ENCODE measurements around the gene PRKAR2A. TPM values are rescaled to one million over a fixed set of nuclear protein-coding genes. Genes with fewer than 3 reads are reported as not detected.

The PRKAR2A gene
- total and polyA plus RNA-seq, 2 experiments from 2014 or later: 13.5 to 30.2 TPM

DNA sequence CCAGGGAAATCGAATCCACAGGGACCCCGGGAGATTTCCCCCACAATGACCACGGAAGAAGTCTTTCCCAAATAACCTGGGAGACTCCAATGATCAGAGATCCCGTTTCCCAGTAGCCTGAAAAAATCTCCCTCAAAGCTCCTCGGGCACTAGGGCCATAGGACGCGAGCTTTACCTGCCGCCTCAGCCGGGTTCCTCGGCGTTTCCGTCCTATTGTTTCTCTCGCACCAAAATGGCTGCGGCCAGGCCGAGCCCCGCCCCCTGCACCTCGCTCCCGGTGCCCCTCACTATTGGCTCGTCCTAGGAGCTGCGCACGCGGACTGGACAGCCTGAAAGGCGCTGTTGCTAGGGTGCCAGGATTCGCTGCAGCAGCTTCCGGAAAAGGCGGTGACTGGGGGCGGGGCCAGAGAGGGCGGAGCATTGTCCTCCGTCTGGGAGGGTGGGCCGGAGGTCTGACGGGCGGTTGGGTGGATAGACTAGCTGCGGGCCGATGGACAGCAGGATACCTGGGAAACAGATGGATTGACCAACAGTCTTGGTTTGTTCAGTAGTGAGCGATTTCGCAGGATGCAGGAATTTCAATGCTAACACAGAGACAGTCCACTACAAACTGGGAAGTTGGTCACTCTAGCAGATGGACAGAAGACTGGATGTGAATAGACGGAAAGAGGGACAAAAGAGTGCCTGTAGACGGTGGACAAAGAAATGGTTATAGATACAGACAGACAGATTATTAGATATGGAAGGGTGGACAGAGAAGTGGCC is 130.5 kb downstream of the PRKAR2A start, which contains the start of gene IP6K2:
TSS of gene IP6K2 (minus strand) at position 240 of the 765 bp plus-strand sequence. CDS start 21,930 bp downstream, outside the sequence.
- Histone ChIP-seq H3K4me2 (peak within 1 kb of the TSS; percentile 76), H2AFZ (peak within 1 kb of the TSS; percentile 93), H3K9me2 (ENCODE audit: insufficient read depth) (no peaks in the 10 kb centered on the region), H3K4me3 (peak within 1 kb of the TSS; percentile 64), H3K27me3 (ENCODE audit: insufficient read depth) (no peaks in the 10 kb centered on the region), H3K27ac (ENCODE audit: low read depth) (peak within 1 kb of the TSS; percentile 99), H4K20me1 (replicated peaks; ENCODE audit: insufficient read depth) (peaks cover 23% of the 10 kb centered on the region), H3K4me1 (ENCODE audit: insufficient read depth) (peaks cover 17% of the 10 kb centered on the region), H3K36me3 (ENCODE audit: insufficient read depth) (peaks cover 23% of the 10 kb centered on the region; the same call in 1 of the 2 replicates), H3K79me2 (replicated peaks; ENCODE audit: insufficient read depth) (peaks cover 47% of the 10 kb centered on the region), H3F3A (replicated peaks; ENCODE audit: low read depth) (peaks cover 6% of the 10 kb centered on the region; the same call in 1 of the 2 replicates)
- Mint-ChIP-seq H3K9me3 (no peaks in the 10 kb centered on the region), H3K4me3 (peak within 1 kb of the TSS; percentile 100), H3K36me3 (ENCODE audit: low read depth) (peaks cover 33% of the 10 kb centered on the region), H3K27ac (peak within 1 kb of the TSS; percentile 100), H3K27me3 (ENCODE audit: insufficient read depth, low read depth, poor library complexity) (peaks cover 3% of the 10 kb centered on the region), H3K4me1 (peaks cover 19% of the 10 kb centered on the region; the same call in 2 of the 3 replicates)
- ATAC-seq (peak; percentile 97), DNase-seq (ENCODE audit: low spot score) (peak; percentile 100)
- no peak for TF ChIP-seq ZNF114 (CRISPR knock-in tag; IDR thresholded peaks at IDR 0.05)
- no peak for TF ChIP-seq EZH2 (IDR thresholded peaks at IDR 0.05; ENCODE audit: low read depth, unreplicated experiment)
- peak; percentile 86 for TF ChIP-seq POLR2AphosphoS5 (IDR thresholded peaks at IDR 0.05; ENCODE audit: low read depth)
- no peak for TF ChIP-seq JUNB (IDR thresholded peaks at IDR 0.05; ENCODE audit: unreplicated experiment)
- TF ChIP-seq NANOG (IDR thresholded peaks at IDR 0.05; ENCODE audit: borderline replicate concordance): no peak
- no peak for TF ChIP-seq EZH2phosphoT487 (IDR thresholded peaks at IDR 0.05; ENCODE audit: unreplicated experiment)
- TF ChIP-seq STAT1 (IDR thresholded peaks at IDR 0.05; ENCODE audit: unreplicated experiment): no peak
- TF ChIP-seq CREB1 (CRISPR knock-in tag; IDR thresholded peaks at IDR 0.05; ENCODE audit: low read depth): peak; percentile 38; the same call in 1 of the 2 replicates
- no peak for TF ChIP-seq CTCF (conservative IDR thresholded peaks at IDR 0.05; ENCODE audit: low read depth in 2 of 2)
- TF ChIP-seq, protein P1, sequence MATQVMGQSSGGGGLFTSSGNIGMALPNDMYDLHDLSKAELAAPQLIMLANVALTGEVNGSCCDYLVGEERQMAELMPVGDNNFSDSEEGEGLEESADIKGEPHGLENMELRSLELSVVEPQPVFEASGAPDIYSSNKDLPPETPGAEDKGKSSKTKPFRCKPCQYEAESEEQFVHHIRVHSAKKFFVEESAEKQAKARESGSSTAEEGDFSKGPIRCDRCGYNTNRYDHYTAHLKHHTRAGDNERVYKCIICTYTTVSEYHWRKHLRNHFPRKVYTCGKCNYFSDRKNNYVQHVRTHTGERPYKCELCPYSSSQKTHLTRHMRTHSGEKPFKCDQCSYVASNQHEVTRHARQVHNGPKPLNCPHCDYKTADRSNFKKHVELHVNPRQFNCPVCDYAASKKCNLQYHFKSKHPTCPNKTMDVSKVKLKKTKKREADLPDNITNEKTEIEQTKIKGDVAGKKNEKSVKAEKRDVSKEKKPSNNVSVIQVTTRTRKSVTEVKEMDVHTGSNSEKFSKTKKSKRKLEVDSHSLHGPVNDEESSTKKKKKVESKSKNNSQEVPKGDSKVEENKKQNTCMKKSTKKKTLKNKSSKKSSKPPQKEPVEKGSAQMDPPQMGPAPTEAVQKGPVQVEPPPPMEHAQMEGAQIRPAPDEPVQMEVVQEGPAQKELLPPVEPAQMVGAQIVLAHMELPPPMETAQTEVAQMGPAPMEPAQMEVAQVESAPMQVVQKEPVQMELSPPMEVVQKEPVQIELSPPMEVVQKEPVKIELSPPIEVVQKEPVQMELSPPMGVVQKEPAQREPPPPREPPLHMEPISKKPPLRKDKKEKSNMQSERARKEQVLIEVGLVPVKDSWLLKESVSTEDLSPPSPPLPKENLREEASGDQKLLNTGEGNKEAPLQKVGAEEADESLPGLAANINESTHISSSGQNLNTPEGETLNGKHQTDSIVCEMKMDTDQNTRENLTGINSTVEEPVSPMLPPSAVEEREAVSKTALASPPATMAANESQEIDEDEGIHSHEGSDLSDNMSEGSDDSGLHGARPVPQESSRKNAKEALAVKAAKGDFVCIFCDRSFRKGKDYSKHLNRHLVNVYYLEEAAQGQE (IDR thresholded peaks at IDR 0.05; ENCODE audit: unreplicated experiment): no peak
- TF ChIP-seq, protein P2, sequence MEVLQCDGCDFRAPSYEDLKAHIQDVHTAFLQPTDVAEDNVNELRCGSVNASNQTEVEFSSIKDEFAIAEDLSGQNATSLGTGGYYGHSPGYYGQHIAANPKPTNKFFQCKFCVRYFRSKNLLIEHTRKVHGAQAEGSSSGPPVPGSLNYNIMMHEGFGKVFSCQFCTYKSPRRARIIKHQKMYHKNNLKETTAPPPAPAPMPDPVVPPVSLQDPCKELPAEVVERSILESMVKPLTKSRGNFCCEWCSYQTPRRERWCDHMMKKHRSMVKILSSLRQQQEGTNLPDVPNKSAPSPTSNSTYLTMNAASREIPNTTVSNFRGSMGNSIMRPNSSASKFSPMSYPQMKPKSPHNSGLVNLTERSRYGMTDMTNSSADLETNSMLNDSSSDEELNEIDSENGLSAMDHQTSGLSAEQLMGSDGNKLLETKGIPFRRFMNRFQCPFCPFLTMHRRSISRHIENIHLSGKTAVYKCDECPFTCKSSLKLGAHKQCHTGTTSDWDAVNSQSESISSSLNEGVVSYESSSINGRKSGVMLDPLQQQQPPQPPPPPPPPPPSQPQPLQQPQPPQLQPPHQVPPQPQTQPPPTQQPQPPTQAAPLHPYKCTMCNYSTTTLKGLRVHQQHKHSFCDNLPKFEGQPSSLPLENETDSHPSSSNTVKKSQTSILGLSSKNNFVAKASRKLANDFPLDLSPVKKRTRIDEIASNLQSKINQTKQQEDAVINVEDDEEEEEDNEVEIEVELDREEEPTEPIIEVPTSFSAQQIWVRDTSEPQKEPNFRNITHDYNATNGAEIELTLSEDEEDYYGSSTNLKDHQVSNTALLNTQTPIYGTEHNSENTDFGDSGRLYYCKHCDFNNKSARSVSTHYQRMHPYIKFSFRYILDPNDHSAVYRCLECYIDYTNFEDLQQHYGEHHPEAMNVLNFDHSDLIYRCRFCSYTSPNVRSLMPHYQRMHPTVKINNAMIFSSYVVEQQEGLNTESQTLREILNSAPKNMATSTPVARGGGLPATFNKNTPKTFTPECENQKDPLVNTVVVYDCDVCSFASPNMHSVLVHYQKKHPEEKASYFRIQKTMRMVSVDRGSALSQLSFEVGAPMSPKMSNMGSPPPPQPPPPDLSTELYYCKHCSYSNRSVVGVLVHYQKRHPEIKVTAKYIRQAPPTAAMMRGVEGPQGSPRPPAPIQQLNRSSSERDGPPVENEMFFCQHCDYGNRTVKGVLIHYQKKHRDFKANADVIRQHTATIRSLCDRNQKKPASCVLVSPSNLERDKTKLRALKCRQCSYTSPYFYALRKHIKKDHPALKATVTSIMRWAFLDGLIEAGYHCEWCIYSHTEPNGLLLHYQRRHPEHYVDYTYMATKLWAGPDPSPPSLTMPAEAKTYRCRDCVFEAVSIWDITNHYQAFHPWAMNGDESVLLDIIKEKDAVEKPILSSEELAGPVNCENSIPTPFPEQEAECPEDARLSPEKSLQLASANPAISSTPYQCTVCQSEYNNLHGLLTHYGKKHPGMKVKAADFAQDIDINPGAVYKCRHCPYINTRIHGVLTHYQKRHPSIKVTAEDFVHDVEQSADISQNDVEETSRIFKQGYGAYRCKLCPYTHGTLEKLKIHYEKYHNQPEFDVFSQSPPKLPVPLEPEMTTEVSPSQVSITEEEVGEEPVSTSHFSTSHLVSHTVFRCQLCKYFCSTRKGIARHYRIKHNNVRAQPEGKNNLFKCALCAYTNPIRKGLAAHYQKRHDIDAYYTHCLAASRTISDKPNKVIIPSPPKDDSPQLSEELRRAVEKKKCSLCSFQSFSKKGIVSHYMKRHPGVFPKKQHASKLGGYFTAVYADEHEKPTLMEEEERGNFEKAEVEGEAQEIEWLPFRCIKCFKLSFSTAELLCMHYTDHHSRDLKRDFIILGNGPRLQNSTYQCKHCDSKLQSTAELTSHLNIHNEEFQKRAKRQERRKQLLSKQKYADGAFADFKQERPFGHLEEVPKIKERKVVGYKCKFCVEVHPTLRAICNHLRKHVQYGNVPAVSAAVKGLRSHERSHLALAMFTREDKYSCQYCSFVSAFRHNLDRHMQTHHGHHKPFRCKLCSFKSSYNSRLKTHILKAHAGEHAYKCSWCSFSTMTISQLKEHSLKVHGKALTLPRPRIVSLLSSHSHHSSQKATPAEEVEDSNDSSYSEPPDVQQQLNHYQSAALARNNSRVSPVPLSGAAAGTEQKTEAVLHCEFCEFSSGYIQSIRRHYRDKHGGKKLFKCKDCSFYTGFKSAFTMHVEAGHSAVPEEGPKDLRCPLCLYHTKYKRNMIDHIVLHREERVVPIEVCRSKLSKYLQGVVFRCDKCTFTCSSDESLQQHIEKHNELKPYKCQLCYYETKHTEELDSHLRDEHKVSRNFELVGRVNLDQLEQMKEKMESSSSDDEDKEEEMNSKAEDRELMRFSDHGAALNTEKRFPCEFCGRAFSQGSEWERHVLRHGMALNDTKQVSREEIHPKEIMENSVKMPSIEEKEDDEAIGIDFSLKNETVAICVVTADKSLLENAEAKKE (CRISPR knock-in tag; IDR thresholded peaks at IDR 0.05): no peak
- TF ChIP-seq ETS1 (IDR thresholded peaks at IDR 0.05): peak; percentile 64; the same call in 1 of the 2 replicates
- no peak for TF ChIP-seq ZNF331 (CRISPR knock-in tag; IDR thresholded peaks at IDR 0.05; ENCODE audit: low read depth)
